ENCODE results near the gene TXNIP.
A peak's percentile ranks its signal among the peaks of the same experiment; 100 is the strongest.

The TXNIP gene

DNA sequence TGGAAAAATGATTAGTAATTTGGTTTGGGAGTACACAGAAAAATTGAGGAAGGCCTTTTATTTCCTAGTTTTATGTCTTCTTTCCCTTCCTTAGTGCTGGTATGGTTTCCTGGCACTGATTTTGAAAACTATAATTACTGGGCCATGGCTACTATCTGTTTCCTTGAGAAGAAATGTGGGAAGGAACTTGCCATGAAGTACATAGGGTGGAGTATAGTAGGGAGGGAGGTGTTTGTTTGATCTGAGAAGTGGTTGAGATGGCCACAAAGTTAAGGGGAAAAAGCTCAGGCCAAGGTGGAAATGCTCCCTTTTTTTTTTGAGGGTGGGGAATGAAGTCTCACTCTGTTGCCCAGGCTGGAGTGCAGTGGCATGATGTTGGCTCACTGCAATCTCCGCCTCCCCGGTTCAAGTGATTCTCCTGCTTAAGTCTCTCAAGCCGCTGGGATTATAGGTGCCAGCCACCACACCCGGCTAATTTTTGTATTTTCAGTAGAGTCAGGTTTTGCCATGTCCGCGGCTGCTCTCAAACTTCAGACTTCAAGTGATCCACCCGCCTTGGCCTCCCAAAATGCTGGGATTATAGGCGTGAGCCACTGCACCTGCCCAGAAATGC, 13.9 kb upstream of the TXNIP start:
- DNase-seq (ENCODE audit: low read depth) = no peak

DNA sequence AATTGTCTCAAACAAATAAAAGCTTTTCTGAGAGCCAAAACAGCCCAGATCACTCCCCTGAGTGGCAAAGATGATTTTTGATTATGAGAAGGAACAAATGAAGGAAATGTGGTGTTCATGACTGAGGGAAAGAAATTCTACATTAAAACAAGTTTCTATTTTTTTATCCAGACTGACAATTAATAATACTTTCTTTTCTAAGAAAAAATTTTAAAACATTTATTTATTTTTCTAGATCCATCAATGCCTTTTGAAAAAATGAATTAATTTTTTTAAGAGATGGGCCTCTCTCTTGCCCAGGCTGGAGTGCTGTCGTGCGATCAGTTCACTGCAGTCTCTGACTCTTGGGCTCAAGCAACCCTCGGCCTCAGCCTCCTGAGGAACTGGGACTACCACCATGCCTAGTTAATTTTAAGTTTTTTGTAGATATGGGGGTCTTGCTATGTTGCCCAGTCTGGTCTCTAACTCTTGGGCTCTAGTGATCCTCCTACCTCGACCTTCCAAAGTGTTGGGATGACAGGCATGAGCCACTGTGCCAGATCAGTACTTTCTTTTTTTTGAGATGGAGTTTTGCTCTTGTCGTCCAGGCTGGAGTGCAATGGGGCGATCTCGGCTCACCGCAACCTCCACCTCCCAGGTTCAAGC, 11.2 kb upstream of the TXNIP start:
- DNase-seq (ENCODE audit: low read depth) = no peak

DNA sequence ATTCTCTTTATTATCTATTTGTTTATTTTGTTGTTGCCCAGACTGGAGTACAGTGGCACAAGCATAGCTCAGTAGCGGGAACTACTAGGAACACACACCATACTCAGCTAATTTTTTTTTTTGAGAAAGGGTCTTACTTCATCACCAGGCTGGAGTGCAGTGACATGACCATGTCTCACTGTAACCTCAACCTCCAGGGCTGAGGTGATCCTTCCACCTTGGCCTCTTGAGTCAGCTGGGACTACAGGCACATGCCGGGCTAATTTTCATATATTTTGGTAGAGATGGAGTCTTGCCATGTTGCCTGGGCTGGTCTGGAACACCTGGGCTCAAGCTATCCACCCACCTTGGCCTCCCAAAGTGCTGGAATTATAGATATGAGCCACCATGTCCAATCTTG, 5.3 kb upstream of the TXNIP start:
- DNase-seq (ENCODE audit: low read depth) = no peak

DNA sequence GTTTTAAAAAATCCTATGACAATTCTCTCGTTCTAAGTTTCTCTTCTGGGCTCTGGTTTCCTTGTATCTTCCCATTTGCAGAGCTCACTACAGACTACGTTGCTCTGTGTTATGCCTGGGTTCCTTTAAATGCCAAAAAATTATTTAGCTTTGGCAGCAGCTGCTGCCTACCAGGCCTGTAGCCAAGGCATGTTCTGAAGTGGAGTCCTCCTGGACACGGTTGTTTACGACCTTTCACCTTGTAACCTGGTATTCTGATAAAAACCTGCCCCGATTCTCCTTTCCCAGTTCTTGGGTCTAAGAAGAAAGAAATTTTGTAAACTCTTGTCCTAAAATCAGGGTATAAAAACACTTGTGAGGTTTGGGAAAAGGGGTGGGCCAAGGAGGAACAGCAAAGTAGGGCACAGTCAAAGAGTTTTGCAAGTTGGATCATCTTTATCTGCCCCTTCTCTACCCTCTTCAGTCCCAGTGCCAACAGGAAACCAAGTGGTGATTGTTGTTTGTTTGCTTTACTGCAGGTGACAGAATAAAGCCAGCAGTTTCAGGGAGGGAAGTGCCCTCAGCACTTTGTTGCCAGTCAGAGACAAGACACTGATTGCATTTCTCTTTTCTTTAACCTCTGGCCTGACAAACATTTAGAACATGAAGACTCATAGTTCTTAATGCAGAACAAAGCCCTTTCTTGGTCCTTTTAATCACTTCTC, 3.1 kb upstream of the TXNIP start:
- no peak for DNase-seq (ENCODE audit: low read depth)

DNA sequence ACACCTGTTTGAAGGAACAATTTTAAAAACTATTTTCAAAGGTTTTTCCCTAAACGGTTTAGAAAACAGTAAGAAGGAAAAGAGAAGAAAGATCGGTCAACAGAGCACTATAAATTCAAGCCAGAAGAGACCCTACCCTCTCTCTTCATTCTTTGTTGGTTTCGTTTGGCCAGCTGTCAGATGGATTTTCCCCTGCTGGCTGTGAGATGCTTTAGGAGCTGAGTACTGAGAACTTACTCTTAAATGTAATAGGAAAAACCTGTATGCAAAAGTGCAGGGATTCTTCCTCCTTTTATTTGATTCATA, 1.3 kb upstream of the TXNIP start:
- DNase-seq (ENCODE audit: low read depth) = no peak

DNA sequence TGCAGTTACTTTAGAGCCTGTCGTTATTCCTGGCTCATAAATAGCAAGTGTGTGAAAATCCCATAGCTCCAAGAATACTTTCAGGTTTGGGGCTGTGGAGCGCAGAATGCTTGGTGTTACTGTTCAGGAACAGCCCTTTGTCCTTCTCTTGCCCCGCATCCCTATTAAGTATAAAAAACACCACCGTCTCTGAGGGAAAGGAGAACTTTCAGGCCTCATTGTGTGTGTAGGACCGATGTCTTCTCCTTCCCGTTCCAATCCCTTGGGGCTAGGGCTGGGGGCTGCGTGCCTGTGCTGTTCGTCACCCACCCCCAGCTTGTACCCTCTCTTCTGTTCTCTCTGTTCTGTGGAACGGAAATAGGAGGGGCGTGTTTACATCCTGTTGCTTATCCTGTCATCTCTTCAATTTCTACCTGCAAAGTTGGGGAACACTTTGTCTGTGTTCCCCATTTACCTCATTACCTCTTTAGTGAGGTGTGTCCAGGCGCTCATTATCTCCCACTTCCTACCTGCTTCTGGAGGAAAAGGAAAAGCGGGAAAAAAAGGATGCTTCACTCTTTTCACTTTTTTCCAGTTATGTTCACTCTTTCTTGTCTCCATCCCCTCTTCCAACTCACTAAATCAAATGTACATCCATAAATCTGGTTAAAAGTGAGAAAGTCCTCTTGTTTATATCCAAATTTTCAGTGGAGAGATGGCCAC, 788 bp upstream of the TXNIP start:
- DNase-seq (ENCODE audit: low read depth) = no peak

DNA sequence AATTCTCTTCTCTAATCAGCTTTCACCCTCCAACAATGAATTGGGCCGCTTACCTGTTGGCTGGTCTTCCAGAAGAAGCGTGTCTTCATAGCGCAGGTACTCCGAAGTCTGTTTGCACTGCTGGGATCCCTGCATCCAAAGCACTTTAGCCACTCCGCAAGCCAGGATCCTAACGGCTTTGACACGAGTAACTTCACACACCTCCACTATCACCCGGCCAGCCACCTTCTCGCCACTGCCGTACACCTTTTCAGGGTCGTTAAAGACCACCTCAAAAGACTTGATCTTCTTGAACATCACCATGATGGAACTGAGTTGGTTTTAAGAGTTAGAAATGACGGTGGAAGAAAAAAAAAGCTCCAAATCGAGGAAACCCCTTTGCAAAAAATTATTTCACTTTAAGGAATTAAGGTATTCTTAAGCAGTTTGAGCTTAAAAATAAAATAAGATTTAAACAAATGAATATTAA, 381 bp downstream of the TXNIP start:
- DNase-seq (ENCODE audit: low read depth) = no peak

DNA sequence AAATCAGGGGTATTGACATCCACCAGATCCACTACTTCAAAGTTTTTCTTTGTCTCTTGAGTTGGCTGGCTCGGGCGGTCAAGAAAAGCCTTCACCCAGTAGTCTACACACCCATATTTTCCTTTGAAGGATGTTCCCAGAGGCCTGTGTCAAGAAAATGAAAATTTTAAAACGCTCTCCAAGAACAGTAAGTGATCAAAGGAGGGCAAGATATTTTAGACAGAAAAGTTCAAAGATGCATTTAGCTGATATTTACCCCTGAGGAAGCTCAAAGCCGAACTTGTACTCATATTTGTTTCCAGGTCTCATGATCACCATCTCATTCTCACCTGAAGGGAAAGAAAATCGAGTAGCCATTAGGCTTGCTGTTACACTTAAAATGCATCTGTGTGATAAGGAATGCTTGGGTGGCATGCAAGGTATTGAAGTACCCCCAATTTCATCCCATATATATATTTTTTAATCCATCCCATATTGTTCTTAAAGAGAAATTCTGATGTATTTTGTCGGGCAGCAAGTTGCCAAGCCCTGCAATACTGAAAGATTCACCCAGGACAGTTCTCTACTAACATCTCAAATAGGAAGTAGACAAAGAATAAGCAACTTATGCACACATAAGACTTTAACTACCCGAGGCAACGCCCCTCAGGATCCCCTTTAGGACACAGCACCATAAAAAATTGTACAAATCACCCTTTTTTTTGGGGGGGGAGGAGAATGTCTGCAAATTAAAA, 1.1 kb downstream of the TXNIP start:
- peak; percentile 66 for DNase-seq (ENCODE audit: low read depth)

DNA sequence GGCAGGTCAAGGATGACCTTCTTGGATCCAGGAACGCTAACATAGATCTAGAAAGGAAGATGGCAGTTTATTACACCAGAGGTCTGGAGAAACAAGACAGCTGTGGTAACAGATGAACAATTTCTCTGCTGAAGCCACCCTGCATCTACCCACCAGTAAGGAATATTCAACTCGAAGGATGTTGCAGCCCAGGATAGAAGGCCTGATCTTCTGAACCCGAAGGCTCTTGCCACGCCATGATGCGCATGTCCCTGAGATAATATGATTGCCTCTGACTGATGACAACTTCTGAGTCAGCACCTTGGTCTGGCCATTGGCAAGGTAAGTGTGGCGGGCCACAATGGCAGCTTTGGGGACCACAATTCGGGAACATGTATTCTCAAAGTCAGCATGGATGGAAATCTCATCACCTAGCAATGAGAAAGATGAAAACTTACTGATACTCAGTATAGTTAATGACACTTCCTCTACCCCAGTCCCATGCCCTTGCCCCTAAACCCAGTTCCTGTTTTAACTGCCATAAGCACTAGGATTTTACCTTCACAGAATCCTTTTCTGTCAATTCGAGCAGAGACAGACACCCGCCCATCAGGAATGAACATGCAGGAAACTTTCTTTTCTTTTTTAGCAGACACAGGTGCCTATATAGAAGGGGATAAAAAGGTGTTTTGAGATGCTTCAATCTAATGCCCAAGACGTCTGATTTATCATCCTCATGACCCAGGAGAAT, 1.8 kb downstream of the TXNIP start:
- peak; percentile 61 for DNase-seq (ENCODE audit: low read depth)

DNA sequence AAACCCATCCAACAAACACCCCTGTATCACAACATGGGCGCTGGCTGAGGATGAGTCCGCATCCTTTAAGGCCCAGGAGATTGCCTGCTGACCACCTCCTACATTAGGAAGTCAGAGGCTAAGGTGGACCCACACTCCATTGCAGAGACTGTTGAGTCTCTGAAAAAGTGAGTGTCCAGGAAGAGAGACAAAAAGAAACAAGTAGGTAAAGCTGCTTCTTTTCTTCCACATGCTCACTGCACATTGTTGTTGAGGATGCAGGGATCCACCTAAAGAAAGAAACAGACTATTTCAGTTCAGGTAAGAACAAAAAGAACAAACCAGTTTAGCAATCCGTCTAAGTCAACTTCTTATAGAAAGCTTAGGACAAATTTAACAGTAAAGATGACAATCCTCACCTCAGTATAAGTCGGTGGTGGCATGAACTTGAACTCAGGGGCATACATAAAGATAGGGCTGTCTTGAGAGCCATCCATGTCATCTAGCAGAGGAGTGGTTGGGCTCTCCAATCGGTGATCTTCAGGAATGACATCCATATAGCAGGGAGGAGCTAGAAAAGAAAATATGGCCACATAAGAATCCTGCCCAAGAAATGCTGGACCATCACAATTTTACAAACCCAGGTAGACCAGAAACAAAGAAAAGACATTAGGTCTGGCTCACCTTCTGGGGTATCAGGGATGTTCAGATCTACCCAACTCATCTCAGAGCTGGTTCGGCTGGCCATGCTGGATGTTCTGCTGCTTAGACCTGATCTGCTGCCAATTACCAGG, 2.6 kb downstream of the TXNIP start:
- DNase-seq (ENCODE audit: low read depth) = peak; percentile 55

DNA sequence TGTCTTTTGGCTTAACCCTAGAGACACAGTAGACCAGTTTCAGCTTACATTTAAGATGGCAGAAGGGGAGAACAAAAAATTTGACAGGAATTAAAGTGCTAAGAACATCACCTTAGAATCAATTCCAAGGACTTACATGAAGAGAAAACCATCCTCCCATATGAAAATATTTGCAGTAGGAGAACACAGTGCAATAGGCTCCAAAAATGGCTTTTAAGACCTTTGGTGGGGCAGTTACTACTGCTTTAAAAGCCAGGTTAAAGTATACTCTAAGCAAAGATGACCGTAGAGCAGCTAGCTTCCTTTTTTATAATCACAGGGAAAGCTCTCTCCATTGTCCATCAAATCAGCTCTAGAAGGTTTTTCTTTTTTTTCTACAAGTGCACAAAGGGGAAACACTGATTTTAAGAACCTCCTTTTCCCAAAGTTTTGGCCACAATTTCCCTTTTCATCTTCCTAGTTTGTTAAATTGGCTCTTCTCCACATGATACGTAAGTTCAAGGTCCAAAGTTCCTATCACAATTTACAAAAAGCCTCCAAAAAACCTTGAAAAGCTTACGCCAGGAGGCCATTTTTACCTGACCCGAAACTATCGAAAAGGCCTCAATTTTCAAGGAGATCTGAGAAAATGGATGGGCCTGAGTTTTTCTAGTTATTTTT, 3.3 kb downstream of the TXNIP start:
- no peak for DNase-seq (ENCODE audit: low read depth)

DNA sequence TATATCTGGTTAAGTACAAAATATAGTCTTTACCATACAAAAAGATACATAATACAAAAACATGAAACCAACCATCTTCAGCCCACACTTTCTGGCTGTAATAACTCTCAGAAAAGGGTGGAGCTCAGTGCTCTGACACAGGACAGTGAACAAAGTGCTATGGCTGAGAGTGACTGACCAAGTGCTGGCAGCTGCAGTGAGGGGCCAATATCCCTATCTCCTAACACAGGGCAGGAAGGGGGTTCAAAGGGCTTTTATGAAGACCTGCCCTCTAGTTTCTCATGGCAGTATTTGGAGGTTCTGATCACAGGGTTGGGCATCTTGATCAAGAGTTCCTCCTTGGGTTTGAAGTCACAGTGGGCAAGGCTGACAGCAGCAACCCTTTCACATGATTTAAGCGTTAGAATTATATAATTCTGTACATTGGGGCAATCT, 3.9 kb downstream of the TXNIP start:
- DNase-seq (ENCODE audit: low read depth) = peak; percentile 50

DNA sequence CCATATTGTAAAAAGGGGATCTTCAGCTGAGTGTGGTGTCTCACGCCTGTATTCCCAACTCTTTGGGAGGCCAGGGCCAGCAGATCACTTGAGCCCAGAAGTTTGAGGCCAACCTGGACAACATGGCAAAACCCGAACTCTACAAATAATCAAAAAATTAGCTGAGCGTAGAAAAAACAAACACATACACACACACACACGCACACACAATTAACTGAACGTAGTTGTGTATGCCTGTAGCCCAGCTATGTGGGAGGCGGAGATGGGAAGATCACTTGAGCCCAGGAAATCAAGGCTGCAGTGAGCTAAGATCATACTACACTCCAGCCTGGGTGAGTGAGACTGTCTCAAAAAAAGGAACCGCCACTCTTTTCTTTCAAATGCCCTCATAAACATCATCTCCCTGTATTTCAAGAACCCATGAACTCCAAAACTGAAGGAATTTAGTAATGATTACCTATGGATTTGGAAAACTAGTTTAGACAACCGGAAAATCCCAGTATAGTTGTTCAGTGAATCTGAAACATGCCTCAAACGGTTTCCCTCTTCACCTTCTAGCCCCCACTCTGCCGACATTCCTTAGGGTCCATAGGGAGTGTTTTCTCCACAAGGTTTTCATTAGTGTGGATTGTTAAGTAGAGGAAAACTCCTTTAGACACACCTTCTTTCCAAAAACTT, 4.5 kb downstream of the TXNIP start:
- peak; percentile 52 for DNase-seq (ENCODE audit: low read depth)

DNA sequence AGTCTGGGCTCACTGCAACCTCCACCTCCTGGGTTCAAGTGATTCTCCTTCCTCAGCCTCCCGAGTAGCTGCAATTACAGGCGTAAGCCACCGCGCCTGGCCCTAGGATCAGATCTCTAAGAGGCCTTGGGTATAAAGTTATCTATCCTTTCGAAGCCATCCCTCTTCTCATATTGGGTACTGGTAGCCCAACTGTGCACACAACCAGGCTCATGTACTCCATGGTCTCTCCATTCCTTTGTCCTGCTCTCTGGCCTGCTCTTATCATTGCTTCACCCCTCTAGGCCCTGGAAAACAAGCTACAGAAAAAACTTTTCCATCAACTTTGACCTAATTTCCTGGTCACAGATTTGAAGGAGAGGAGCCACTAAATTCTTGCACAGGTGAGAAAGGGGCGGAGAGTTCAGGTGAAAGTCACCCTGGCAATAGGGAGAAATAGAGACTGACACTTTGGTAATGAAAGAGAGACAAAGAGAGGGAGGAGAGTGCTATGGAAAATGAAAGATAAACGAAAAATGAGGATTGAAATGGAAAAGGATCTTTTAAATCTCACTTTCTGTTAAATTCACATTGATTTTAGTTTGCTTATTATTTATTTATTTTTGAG, 6.0 kb downstream of the TXNIP start:
- DNase-seq (ENCODE audit: low read depth) = no peak

DNA sequence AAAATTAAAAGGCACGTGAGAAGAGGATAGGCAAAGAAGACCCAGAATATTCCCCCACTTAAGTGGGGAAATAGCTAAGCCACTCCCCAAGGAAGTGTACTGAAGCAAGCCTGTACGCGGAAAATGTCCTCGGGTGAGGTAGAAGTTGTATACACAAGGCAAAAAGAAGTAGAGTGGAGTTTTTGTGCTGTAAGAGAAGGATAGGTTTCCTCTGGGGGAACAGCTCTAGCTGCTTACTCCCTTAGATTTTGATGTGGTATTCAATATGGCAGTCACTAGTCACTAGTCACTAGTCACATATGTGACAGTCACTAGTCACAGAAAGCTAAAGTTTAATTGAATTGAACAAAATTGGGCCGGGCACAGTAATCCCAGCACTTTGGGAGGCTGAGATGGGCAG, 7.6 kb downstream of the TXNIP start:
- no peak for DNase-seq (ENCODE audit: low read depth)

DNA sequence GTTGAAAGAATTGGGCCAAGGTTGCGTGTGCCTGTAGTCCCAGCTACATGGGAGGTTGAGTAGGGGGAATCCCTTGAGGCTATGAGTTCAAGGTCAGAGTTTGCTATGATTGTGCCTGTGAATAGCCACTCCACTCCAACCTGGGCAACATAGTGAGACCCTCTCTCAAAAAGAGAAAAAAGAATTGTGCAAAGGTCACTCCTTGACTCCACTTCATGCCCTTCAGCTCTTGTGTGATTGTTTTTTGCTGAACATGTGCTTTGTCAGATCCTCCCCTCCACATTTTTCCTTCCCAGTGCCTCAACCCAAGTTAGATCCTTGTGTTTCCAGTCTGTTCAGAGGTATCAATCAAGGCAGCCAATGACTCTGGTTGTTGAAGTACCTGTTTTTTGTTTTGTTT, 8.5 kb downstream of the TXNIP start:
- no peak for DNase-seq (ENCODE audit: low read depth)

DNA sequence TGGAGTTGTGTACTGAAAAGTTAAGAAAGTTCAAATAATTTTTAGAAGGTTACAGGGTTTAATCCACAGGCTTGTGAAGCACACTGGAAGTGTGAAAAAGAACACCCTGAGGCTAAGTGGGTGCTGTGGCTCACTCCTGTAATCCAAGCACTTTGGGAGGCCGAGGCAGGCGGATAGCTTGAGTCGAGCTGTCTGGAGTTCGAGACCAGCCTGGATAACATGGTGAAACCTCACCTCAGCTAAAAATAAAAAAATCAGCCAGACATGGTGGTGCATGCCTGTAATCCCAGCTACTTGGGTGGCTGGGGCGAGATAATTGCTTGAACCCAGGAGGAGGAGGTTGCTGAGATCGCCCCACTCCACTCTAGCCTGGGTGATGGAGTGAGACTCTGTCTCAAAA, 9.8 kb downstream of the TXNIP start:
- no peak for DNase-seq (ENCODE audit: low read depth)

DNA sequence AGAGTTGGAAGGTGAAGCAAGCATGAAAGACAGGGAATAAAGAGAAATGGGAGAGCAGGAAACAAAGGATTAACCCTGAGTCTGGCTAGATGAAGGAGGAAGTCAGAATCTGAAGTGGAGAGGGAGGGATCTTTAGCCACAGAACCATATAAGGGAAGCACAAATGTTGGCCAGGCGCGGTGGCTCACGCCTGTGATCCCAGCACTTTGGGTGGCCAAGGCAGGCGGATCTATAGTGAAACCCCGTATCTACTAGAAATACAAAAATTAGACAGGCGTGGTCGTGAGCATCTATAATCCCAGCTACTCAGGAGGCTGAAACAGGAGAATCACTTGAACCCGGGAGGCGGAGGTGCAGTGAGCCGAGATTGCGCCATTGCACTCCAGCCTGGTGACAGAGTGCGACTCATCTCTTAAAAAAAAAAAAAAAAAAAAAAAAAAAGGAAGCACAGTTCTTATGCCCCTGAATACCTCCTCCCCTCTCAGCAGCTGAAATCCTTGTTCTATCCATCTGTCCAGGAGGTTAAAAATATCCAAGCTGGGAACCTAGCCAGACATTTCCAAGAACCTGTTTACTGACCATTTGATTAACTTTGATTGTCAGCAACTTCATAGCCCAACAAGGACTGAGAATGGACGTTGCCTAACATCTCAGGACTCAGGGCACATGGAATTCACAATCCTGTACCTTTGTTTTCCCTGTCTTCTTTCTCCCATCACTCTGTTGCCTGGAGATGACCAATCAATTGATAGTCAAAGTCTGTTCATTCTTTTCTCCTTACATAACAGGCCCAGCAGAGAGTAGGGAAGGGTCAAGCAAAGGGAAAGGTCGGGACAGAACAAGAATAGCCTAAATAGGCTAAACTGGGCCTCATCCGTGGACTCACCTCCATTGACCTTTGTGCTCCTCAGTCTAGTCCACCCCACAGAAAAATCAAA, 10.6 kb downstream of the TXNIP start:
- DNase-seq (ENCODE audit: low read depth) = no peak
